ENCODE results near the gene PRC1. TPM values are rescaled to one million over a fixed set of nuclear protein-coding genes. Genes with fewer than 3 reads are reported as not detected.

PRC1 gene
- total RNA-seq, 2 donors from 2014 or later: 67.3 to 127 TPM

GRCh38 chr15:90998737-90999136, 4.4 kb upstream of the PRC1 start:
- no peak overlapping the region for H3K4me3 Mint-ChIP-seq
- 93 to 98% methylated on average over 7 to 8 of the region's 8 CpGs for WGBS, 2 experiments (ENCODE audit: insufficient coverage in 1 of 2, insufficient read length in 1 of 2)
- Histone ChIP-seq H3K27ac (ENCODE audit: low read depth, low read length) (no peak overlapping the region), H3K36me3 (ENCODE audit: control insufficient read depth, insufficient read depth, low read length) (peaks cover 61% of the 10 kb centered on the region), H3K9me3 (ENCODE audit: control insufficient read depth, low read length) (no peaks in the 10 kb centered on the region), H3K27me3 (ENCODE audit: control insufficient read depth, insufficient read depth, low read length, poor library complexity, severe bottlenecking) (no peaks in the 10 kb centered on the region), H3K4me1 (ENCODE audit: control insufficient read depth, insufficient read depth, low read length) (no peaks in the 10 kb centered on the region), H3K4me3 (ENCODE audit: low read length) (no peak overlapping the region), H3K9ac (ENCODE audit: extremely low read depth, low read length, poor library complexity, severe bottlenecking) (no peak overlapping the region)
- H3K4me1 Mint-ChIP-seq: peaks cover 5% of the 10 kb centered on the region
- H3K27me3 Mint-ChIP-seq (ENCODE audit: insufficient read depth): no peaks in the 10 kb centered on the region
- TF ChIP-seq CTCF (conservative IDR thresholded peaks at IDR 0.05): no peak
- H3K27ac Mint-ChIP-seq: peak overlapping the region; percentile 52
- H3K9me3 Mint-ChIP-seq: peaks cover 2% of the 10 kb centered on the region
- DNase-seq: peak; percentile 77
- peaks cover 54% of the 10 kb centered on the region for H3K36me3 Mint-ChIP-seq (ENCODE audit: low read depth)

DNA sequence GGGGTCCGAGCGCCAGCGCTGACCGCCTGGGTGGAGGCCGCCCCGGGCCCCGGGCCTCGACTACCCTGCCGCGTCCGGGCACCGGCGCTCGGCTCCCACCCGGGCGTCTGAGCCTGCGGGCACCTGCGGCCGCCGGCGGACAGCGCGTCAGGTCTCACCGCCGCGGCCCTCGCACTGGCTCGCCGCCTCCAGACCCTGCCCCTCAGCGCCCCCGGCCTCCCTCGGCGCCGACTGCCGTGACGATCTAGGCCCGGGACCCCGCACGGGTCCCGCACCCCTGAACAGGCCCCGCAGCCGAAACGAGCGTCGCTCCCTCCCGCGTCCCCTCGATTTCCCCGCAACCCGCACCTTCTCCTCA, 297 bp downstream of the PRC1 start:
- Histone ChIP-seq H3K9me3 (ENCODE audit: control insufficient read depth, low read length) (no peaks in the 10 kb centered on the region), H3K36me3 (ENCODE audit: control insufficient read depth, insufficient read depth, low read length) (peaks cover 23% of the 10 kb centered on the region), H3K9ac (ENCODE audit: extremely low read depth, low read length, poor library complexity, severe bottlenecking) (peak overlapping the region; percentile 96), H3K27ac (ENCODE audit: low read depth, low read length) (peak overlapping the region; percentile 84), H3K4me1 (ENCODE audit: control insufficient read depth, insufficient read depth, low read length) (no peaks in the 10 kb centered on the region), H3K4me3 (ENCODE audit: low read length) (peak overlapping the region; percentile 88), H3K27me3 (ENCODE audit: control insufficient read depth, insufficient read depth, low read length, poor library complexity, severe bottlenecking) (no peaks in the 10 kb centered on the region)
- Mint-ChIP-seq H3K36me3 (ENCODE audit: low read depth) (peaks cover 22% of the 10 kb centered on the region), H3K4me1 (peaks cover 12% of the 10 kb centered on the region), H3K27me3 (ENCODE audit: insufficient read depth) (no peaks in the 10 kb centered on the region), H3K9me3 (peaks cover 2% of the 10 kb centered on the region), H3K27ac (peak overlapping the region; percentile 100), H3K4me3 (peak overlapping the region; percentile 99)
- WGBS, 2 experiments (ENCODE audit: insufficient coverage in 1 of 2, insufficient read length in 1 of 2): 0% methylated on average over 10 to 50 of the region's 50 CpGs
- TF ChIP-seq CTCF (conservative IDR thresholded peaks at IDR 0.05): no peak
- DNase-seq: no peak

- no peaks in the 10 kb centered on the region for H3K9me3 ChIP-seq (ENCODE audit: control insufficient read depth, low read length)
- no peak overlapping the region for H3K9ac ChIP-seq (ENCODE audit: extremely low read depth, low read length, poor library complexity, severe bottlenecking)
- peaks cover 28% of the 10 kb centered on the region for H3K4me1 Mint-ChIP-seq
- peak overlapping the region; percentile 42 for H3K4me3 ChIP-seq (ENCODE audit: low read length)
- H3K36me3 Mint-ChIP-seq (ENCODE audit: low read depth): peaks cover 2% of the 10 kb centered on the region
- no peaks in the 10 kb centered on the region for H3K27me3 ChIP-seq (ENCODE audit: control insufficient read depth, insufficient read depth, low read length, poor library complexity, severe bottlenecking)
- H3K27ac Mint-ChIP-seq: peak overlapping the region; percentile 65
- H3K36me3 ChIP-seq (ENCODE audit: control insufficient read depth, insufficient read depth, low read length): peaks cover 3% of the 10 kb centered on the region
- H3K4me3 Mint-ChIP-seq: peak overlapping the region; percentile 14
- peaks cover 3% of the 10 kb centered on the region for H3K4me1 ChIP-seq (ENCODE audit: control insufficient read depth, insufficient read depth, low read length)
- H3K27ac ChIP-seq (ENCODE audit: low read depth, low read length): no peak overlapping the region
- peaks cover 2% of the 10 kb centered on the region for H3K9me3 Mint-ChIP-seq
- H3K27me3 Mint-ChIP-seq (ENCODE audit: insufficient read depth): no peaks in the 10 kb centered on the region
- peak; percentile 47 for DNase-seq
- TF ChIP-seq CTCF (conservative IDR thresholded peaks at IDR 0.05): no peak
- 88 to 97% methylated on average over 6 of the region's 6 CpGs for WGBS, 2 experiments (ENCODE audit: insufficient coverage in 1 of 2, insufficient read length in 1 of 2)
Measured at GRCh38 chr15:90991587-90992285, 2.6 kb downstream of the PRC1 start.
